IPS-NIHi7 (cell line): Measurements from ENCODE around the gene IGSF10.

Experiments used
- DNase-seq: peaks from one replicate; pipeline ENCODE4 v3.0.0; 2012; ENCODE audit warnings: mixed read lengths; ENCODE audit errors: extremely low spot score

IGSF10 gene

DNA sequence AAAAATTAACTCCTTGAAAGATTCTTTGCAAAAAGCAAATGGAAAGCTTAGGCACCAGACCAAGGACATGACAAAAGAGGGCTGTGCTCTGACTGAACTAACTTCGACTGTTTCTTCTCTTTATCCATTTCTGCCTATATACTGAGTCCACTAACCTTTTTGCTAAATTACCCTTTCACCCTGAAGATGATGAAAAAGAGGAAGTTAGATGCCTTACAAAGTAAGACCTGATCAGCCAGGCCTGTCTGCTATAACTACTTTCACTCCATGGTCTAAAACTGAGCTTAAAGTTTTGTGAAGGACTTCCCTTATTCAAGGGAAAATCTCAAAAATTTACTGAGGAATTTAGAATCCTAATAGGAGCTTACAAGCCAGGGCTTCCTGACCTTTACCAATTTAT is 6.2 kb upstream of the IGSF10 start:
- no peak for DNase-seq

DNA sequence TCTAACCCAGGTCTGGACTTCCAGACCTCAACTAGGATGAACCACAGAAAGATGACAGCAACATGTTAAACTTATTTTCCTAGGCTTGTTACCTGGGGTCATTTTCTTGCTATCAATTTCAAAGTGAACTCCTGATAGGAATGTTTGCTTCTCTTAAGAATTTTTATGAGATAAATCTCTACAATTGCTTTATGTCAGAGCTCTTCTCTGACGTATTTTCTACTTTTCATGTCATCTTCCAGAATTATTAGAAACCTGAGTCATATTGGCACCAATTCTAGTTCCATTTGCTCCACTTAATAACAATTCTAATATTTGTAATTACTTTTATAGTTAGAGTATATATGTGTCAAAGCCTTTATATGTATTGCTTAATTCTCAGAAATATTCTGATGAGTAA is 2.1 kb upstream of the IGSF10 start:
- no peak for DNase-seq

DNA sequence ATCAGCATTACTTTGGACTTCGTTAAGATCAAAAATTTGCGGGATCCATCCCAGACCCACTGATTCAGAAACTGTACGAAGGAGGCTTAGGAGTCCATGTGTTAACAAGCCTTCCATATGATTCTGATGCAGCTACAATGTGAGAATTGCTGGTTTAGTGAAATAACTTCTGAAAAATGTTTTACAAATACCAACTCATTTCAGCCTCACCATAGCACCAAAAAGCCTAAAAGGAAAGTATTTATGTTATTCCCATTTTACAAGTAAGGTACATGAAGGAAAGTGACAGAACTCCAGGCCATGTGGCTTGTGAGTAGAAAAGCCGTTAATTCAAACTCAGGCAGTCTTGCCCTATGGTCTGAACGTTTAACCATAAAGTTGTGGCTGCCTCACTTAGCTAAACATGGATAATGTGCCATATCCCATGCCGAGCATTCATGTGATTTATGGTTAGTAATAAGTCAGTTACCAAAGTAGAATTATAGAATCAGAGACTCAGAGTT is 1.5 kb upstream of the IGSF10 start:
- no peak for DNase-seq

DNA sequence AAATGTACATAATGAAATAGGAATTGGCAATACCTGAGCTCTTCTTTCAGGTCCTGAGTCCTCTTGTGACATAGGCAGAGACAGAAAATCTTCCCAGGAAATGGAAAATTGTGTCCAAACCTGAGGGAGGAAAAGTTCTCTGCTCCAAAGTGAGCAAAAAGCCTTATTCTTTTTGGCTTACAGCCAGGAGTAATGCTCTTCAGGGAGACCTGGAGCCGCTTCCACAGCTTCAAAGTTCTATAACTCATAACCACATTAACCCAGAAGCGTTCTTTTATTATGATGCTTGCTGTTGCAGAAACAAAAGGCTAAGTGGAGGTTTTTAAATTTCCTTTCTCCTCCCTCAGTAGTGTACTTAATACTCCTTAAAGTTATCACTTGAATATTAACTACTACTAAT is 633 bp downstream of the IGSF10 start:
- DNase-seq, result no peak

DNA sequence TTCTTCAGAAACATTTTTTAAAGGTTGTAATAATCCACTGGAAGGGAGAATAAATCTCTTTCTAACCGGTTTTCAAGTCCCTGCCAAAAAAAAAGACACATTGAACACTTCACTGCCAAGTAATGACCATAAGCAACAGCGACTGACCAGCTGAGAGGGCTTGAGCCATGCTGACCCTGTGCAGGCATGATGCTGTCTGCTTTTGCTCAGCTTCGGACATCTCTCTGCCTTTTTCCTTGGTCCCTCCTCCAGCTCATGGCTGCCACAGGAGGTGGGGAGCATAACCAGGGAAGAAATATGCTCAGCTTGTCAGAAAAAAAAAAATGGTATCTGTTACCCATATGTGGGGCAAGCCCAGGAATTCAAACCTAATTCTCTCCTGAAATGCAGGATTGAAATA is 1.5 kb downstream of the IGSF10 start:
- DNase-seq, result no peak

DNA sequence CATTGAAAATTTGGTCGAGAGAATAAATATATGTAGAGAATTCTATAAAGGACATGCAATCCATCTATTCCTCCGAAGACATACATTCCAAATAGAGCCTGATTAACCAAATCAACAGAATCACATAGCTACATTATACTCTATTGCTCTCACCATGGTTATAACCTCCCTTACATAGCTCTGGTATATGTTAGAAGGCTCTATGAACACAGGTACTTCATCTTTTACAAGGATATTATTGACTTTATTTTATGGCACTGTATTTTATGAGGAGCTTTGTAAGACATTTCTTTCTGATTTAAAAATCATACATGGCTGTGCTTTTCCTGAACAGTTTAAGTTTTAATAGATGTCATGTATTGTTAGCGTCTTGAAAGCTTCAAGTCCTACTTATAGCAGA is 4.8 kb downstream of the IGSF10 start:
- DNase-seq, result no peak

DNA sequence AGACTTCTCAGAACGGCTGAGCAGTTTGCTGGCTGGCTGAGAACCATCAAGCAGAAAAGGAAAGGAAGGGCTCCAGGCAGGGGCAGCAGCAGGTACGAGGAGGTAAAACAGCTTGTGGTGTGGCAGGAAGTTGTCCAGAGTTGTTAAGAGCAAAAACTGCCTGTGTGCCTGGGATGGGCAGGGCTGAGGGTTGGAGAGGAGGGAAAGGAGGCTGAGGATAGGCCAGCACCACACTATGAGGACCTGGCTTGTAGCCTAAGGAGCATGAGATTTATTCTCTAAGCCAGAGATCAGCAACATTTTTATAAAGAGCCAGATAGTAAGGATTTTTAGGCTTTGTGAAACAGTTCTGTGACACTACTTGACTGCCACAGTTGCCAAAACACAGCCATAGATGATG is 8.0 kb downstream of the IGSF10 start:
- DNase-seq, result no peak

DNA sequence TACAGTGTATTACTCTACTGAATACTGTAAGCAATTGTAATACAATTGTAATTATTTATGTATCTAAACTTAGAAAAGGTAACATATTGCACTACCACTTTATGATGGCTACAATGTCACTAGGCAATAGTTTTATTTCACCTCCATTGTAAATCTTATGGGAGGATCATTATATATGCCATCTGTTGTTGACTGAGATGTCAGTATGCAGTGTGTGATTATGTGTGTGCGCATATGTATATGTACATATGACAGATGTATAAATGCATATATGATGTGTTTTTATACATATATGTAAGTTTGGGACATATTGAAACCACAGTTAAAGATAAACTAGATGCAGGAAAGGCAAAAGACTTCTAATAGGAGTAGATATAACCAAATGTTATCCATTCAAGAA is 8.5 kb downstream of the IGSF10 start:
- DNase-seq, result no peak

DNA sequence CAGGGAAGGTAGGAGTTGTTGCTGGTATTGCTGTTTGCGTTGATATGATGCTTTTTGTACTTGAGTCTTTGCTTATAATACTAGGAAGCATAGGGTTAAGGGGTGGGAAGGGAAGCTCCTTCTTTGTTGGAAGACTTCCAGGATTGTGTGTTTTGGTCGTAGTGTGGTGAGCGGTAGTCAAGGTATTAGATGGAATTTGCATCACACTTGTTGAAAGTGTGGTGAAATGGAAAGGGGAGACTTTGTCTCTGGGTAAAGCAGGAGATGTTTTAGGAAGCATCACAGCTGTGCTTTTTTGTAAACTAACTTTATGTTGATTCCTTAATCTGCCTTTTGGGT is 14.9 kb downstream of the IGSF10 start:
- no peak for DNase-seq

DNA sequence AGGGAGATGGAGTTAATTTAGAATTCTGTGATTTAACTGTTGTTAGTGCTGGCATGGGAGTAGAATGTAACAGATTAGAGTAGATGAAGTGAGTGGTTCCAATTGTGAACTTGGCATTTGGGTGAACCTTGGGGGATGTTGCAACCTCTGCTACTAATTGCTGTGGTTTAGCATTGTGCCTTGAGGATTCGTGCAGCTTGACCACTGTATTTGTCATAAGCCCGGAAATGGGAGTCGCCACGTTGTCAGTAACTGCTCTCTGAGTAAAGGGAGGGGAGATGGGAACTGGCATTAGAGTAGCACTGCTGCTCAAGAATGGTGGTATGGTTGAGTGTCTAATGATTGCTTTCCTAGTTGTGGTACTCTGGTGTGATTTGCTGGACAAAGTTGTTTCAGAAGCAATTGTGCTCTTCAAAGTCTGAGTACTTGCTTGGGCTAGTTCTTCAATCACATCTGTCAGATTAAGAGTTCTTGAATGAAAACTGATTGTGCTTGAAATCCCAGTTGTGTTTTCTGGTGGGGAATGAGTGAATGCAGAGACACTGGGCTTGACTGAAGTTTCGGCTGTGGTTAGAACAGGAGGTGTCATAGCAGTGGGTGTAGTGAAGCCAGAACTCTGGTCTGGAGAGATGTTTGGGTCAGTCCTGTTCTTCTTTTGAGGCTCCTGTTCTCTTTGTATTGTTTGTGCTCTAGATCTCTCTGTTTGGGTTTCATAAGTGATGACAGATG is 15.4 kb downstream of the IGSF10 start:
- DNase-seq, result no peak

DNA sequence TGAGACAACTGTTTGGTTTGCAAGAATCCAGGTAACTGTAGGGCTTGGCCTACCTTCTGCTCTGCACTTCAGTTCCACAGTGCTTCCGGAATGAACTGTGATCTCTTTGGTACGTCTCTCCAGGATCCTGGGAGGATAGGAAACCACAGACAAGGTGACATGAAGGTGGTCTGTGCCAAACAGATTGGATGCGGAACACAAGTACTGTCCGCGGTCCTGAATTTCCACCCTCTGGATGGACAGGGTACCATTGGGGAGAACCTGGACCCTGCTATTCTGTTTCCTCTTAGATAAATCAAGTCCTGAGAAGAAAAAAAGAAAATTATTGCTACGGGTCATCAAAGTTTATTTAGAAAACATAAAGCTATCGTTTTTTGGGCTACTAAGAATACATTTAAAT is 17.3 kb downstream of the IGSF10 start:
- peak; percentile 67 for DNase-seq

DNA sequence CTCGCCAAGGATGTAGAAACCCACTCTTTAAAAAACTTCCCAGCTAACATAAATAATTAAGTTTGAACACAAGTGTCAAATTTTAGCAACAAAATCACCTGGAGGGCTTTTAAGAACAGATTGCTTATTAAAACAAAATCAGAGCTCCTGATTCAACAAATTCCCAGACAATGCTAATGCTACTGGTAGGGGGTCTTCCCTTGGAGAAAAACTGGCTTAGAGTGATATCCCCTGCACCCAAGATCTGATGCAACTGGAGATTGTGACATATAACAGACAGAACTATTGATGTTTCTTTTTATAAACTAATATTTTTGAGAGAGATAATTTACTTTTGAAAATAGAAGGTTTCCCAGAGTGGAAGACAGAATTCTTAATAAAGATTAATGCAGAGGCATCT is 19.9 kb downstream of the IGSF10 start:
- DNase-seq, result no peak

DNA sequence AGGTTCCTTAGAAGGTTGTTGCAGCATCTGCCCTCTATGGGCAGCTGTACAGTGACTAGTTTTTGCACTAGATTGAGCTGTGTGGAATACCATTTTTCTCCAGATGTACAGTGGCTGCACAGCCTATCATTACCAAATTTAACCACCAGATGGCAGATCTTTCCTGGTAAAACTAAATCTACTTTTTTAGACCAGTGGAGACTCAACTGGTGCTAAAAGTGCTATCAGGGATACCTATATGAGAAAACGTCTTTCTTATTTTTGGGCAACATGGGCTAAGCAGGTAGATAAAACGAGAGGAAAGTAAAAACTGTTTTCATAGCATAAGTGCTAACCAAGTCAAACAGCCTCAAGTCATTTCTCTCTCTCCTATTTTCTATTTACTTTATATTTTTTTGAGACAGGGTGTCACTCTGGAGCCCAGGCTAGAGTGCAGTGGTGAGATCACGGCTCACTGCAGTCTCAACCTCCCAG is 21.2 kb downstream of the IGSF10 start:
- DNase-seq, result peak; percentile 51

DNA sequence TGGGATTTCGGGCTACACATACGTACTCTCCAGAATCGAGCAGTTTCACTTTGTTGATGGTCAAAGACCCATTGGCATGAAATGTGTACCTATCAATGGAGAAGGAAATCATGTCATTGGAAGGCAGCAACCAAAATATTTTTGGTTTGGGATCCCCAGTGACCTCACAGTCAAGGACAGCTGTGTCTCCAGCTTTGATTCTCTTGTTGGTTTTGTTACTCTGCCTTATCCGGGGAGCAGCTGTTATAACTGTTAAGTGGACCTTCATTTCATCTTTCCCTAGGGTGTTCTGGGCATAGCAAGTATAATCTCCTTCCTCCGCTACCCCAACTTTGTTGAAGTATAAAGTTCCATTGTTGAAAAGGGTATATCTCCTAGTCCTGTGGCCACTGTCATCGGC is 23.0 kb downstream of the IGSF10 start:
- no peak for DNase-seq

DNA sequence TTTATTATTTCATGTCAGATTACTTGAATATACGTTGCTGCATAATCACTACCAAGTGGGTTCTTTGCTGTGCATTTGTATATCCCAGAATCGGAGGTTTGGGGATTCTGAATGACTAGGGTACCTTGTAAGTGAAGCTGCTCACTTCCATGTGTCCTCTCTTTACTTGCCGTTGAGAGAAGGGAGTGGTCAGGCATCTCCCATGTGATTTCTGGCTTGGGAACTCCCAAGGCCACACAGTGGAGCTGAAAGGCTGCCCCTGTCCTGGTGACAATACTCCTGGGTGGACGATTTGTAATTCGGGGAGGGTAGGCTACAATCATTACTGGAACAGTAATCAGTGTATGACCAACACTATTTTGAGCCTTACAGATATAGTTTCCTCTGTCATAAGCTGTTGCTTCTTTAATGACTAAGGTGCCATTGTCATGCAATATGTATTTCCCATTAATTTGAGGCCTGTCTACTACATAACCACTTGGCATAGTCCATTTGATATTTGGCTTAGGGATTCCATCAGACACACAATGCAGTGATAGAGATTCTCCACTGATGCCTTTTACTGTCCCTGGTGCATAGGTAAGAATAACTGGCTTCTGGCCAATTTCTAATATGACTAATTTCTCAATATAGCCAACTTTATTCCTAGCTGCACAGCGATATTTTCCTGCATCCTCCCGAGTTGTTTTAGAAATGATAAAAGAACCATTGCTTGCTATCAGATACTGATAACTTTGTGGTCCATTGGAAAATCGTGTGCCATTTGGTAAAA is 24.0 kb downstream of the IGSF10 start:
- no peak for DNase-seq

DNA sequence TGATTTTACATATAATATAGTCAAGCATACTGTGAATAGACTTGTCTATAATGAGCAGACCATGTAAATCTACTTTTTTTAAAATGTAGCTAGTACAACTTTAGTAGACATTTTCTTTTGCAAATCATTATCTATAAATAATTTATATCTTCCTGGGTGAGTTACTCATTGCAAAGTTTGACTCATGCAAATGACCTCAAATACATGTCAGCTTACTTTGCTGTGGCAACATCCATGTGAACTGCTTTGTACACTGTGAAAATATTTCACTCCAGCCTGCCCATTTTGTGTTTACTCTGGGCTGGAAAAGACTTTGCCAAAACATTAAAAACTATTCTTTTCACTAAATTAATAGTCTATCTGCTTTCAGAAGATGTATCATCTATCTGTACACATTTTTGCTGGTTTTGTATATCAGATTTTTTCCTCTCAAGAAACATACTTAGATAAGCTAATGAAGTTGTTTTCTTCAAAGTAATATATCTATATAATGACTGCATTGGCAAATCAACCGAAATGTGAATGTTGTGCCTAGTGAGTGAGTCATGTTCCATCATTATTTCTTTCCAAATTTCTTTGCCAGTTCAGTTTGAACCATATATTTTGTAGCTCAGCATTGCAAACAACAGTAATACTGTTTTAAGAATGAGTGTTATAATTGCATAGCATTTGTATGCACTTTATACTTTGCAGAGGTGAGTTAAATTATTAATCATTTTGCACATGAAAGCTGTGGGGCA is 26.5 kb downstream of the IGSF10 start:
- no peak for DNase-seq

DNA sequence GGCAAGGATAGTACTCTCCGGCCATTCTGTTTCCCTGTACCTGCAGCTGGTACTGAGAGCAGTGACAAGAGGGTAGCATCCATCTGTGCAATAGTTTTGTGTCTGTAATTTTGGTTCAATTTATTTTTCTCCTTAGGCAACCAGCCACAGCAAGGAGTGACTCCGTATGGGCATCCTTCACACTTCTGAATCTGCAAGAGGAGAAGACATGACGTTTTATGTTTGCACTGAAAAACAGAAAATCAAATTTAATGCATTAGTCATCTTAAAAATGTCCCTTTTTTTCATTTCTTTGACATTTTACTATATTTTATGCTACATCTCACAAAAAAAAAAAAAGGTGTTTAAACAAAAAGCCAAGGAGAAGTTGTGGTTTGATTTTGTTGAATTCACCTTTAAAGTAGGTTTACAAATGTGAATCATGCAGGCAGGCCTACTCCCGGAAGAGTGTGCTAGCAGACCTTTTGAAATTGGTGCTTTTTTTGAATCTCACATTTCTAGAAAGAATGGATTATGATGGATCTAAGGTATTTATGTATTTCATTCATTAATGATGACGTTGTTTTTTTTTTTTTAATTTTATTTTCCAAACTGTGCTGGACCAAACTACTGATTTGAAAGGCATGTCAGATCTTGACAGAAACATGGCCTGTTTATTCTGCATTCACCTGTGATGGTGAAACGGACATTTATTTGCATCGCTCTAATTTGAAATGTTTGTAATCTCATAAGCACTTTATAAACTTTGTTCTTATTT is 28.1 kb downstream of the IGSF10 start:
- DNase-seq, result no peak

DNA sequence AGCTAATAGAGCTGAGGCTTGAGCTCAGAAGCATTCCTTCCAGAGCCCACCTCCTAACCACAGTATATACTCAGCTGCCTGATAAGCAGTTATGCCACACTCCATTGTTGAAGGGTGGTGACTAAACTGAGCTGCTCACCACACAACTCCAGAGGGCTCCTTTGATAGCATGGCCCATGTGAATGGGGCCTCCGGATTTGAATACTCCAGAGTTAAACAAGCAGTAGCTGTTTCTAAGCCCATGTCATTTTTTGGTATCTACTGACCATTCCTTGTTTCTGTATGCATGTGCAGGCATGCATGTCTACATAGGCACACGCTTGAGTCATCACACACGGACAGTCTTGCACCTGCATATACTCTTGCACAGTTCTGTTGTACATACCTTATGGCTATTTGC is 28.9 kb downstream of the IGSF10 start:
- no peak for DNase-seq

DNA sequence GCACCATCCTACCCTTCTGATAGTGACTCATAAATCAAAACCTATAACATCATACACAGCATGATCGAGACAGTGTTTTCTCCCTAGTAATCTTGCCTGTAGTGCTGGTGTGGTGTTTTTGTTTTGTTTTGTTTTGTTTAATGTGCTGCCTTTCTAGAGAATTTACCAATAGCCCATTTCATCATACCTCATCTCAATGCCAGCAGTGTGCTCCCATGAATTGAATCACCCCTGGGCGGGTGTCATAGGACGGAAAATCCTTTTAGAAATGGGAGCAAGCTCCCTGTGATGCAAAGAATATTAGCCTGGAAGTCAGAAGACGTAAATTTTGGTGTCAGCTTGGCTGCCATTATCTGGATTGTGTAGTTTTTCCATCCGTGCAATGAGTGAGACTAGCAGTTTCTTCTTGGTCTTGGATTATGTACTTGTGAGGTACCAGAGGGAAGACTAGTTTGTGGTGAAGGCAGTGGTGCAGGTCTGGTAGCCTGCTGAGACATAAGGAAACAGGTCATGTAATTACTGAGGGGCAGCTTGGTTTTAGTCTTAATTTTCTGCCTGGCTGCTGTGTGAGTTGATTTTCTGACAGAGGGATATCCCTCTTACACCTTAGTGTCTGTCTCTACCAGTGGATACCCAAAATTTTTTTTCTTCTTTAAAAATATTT is 29.9 kb downstream of the IGSF10 start:
- no peak for DNase-seq

DNA sequence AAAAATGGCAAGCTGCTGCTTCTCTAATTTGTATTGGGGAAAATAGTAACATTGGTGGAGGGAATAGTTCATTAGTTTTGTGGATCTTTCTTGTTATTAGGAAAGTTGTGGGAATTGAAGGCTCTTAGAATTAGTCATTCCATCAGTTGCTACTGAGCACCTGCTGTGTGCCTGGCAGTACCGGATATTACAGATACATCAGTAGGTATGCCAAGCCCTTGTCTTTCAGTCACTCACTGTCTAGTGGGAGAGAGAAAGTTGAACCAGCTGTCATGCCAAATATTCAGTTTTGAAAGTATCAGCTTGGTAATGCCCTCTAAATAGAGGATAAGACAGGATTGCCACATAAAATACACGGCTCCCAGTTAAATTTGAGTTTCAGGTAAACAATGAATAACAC is 32.5 kb downstream of the IGSF10 start:
- no peak for DNase-seq

DNA sequence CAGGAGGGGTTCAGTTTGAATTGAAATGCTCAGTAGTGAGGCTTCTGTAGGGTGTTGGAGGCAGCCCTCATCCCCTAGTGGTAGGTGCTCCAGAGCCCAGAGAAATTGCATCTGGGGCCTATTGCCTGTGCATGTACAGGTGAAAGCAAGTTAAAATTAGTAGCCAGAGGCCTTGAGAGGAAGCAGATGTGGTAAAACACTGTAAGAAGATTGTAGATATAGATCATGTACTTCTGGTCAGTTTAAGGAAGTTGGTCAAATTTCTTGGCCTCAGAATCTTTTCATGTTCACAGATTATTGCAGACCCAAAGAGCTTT is 34.6 kb downstream of the IGSF10 start:
- DNase-seq, result no peak
